ENCODE results near the gene ZDHHC14.

Gene ZDHHC14

DNA sequence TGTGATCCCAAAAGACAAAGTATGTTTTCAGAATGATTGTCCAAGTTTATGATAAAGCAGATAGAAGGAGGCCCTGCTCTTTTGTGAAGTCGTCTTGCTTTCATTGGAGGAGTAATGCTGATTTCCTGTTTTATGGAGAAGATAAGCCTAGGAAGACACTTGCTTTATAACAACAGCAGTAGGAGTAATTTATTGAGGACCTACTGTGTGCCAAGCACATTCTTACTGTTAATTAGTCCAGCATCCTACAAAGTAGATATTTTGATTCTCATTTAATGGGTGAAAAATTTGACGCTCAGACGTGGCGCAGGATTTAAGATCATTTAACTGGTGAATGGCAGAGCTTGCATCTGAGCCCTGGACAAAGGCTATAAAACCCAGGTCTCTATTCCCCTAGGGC, 87.6 kb downstream of the ZDHHC14 start:
- no peak for DNase-seq

DNA sequence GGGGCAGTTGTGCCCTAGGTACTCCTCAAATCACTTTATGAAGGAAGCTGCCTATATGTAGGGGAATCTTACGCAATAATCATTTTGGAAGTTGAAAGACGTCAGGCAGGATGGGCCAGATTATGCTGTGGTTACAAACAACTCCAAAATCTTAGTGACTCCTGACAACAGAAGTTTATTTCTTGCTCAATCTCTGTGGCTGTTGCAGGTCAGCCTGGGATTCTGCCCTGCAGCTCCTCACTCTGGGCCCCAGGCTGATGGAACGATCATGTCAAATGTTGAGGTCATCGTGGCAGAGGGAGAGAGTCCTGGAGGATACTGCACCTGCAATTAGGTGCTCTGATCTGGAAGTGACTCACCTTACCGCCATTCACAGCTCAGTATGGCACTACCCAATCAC, 88.4 kb downstream of the ZDHHC14 start:
- no peak for DNase-seq

DNA sequence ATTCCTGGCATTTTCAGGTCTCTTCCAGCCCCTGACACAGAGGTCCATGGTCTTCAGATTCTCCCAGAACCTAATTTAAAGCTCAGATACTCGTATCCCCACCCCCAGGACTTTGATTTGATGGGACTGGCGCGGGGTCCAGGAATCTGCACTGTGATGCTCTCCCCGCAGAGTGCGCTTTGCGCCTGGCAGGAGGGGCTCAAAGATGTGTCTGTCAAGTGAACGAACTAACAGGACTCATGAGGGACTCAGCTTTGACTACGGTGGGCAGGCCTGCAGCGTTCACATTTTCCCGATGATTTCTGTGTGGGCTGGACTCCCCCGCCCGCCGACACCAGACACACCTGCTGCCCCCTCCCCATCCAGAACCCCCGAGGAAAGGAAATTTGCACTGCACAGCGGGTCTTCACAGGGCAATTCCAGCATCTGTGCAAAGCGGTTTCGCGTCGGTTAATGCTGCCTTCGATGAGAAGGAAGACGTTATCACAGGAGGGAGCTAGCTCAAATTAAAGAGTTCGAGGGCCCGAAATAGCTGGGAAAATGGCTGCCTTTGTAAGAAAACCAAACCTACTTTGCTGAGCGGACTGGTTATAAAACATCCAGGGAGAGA, 90.2 kb downstream of the ZDHHC14 start:
- no peak for DNase-seq

DNA sequence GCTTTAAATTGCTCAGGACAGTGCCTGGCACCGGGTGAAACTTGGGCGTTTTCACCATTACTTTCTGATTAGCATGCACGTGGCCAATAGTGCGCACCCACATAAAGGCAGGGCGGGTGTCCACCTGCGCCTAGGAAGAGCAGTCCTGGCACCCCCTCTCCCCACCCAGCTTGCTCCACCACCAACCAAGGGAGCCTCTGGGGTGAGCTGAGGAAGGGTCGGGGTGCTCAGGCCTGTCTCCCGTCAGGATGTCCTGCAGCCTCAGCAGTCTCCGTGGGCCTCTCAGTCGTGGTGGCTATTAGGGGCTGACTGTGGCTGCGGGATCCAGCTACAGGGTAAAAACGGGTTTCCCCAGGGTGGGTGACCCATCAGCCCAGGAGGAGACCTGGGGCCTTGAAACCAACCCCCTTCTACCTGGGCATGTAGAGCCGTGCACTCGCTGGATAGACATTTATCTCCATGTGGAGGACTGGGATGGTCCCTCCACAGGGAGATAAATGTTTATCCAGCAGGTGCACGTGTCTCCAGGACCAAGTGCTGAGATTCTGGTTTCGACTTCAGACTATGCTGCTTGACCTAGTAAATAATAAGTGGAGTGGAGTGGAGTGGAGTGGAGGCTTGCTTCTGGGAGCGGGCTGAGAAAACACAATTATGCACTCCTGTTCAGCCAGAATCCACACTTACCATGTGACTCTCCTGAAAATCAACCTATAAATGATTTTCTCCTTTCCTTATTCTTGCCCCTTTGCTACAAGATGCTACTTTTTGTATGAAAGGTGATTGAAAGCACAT, 91.1 kb downstream of the ZDHHC14 start:
- no peak for DNase-seq

DNA sequence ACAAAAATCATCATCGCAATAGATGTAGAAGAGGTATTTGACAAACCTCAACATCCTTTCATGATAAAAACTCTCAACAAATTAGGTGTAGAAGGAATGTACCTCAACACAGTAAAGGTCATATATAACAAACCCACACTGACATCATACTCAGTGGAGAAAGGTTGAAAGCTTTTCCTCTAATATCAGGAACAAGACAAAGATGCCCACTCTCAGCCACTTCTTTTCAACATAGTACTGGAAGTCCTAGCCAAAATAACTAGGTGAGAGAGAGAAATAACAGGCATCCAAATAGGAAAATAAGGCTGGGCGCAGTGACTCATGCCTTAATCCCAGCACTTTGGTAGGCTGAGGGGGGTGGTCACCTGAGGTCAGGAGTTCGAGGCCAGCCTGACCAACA, 95.8 kb downstream of the ZDHHC14 start:
- no peak for DNase-seq

DNA sequence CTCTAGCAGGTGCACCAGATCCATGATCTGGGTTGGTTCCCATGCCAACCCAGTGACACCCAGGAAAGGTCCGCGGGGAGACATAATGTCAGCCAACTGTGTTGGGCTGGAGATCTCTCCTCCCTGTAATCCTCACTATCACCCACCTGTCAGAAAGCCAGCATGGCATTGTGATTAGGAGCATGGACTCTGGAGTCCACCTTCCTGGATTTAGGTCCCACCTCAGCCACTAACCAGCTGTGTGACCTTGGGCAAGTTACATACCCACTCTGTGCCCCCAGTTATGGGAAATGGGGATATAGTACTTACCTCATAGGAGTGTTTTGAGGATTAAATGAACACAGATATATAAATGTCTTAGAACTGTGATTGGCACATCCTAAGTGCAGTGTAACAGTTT, 97.9 kb downstream of the ZDHHC14 start:
- no peak for DNase-seq

DNA sequence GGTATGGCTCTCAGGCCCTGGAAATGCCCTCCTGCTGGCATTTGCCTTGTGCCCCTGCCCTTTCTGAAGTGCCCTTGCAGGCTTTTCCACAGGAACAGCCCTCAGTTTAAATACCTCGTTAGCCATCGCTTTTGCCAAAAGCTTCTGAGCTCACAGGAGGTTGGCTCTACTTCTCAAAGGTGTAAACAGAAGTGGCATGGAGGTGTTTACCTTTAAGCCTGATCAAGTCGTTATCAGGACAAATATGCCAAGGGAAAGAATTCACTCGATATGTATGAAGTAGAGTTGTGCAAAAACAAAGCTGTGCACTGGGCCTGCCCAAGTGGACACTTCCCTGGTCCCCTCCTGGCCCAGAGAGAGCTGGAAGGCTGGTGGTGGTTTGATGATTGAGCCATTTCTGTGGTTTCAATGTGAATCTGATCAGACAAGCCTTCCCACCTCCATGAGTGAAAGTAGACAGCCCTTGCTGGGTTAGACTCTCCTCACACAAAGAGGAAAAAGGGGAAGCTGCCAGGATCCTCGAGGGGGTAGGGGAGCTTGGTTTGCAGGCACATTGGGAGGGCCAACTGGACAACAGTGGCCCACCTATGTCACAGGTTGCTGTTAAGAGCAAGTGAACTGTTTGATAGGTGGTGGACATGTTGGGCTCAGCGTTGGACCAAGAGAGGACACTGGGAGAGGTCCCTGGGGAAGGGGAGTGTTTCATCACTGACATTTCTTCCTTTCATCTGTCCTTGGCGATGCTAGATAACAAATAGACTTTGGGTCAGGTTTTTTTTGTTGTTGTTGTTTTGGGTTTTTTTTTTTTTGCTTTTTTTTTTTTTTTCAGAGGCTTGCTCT, 98.7 kb downstream of the ZDHHC14 start:
- DNase-seq = no peak

DNA sequence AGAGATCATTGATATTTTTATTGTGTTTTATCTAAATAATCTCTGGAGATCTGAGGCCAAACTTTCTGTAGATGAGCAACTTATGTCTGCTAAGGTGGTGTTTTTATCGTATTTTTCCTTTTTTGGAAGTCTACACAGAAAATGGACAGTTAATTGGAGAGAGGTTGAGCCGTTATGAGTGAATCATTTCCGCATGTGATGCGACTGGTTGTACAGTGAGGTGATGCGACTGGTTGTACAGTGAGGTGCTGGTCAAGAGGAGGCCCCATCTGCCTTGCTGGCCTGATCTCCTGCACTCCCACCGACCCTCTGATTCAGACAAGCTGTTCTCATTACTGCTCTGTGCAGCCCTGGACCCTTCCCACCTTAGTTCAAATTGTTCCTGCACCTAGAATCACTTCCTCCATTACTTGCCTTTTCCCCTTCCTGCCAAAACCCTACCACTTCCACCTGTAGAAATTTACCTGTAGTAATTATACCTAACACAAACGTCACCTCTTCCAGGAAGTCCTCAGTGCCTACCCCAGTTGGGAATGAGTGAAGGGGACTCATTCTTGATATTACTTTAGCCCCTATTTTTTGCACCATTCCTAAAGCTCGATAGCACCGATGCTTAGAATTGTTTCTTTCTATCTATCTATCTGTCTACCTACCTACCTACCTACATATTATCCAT, 100.3 kb downstream of the ZDHHC14 start:
- no peak for DNase-seq

DNA sequence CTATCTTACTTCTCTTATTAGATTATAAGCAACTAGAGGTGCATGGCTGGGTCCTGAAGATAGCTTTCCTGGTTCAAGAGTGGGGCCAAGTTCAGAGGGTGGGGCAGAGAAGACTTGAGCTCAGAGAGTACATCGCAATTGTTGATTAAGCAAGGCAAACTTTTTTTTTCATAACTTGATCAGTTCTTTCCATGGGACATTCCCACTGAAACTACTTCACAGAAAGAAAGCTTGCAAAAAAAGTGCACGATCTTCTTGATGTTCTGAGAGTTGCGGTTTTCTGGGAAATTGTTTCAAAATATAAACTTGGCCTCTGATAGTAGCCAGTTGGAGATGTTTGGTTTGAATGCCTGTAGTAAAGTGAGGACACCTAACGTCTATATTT, 100.9 kb downstream of the ZDHHC14 start:
- no peak for DNase-seq

DNA sequence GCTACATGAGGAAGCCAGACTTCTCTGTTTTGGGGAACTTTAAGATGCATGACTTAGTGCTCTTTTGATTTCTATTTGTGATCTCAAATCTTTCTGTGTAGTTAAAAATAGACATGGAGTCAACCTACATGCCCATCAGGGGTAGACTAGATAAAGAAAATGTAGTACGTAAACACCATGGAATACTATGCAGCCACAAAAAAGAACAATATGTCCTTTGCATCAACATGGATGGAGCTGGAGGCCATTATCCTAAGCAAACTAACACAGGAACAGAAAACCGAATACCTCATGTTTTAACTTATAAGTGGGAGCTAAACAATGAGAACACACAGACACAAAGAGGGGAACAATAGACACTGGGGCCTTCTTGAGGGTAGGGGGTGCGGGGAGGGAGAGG, 102.8 kb downstream of the ZDHHC14 start:
- no peak for DNase-seq

DNA sequence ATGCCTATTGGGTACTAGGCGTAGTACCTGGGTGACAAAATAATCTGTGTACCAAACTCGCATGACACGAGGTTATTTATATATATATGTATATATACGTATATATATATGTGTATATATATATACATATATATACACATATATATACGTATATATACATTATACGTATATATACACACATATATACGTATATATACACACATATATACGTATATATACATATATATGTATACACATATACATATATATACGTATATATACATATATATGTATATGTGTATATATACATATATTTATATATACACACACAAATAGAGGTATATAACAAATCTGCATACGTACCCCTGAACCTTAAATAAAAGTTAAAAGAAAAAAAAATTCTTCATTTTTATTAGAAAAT, 103.2 kb downstream of the ZDHHC14 start:
- no peak for DNase-seq

DNA sequence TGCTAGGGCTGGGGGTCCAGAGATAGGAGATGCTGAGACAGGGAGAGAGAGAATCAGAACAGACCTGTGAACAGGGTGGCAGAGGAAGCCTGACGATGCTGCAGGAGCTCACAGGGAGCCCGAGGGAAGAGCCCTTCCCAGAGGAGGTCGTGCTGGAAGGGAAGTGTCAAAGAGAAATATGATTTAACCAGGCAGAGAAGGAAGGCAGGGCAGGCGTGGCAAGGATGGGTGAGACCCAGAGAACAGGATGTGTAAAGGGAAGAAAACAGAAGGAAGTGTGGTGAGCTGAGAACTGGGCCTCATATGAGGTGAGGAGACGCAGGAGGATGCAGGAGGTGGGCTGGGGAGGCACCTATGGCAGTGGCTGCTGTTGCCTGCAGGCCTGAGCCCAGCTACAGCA, 105.6 kb downstream of the ZDHHC14 start:
- DNase-seq = no peak

DNA sequence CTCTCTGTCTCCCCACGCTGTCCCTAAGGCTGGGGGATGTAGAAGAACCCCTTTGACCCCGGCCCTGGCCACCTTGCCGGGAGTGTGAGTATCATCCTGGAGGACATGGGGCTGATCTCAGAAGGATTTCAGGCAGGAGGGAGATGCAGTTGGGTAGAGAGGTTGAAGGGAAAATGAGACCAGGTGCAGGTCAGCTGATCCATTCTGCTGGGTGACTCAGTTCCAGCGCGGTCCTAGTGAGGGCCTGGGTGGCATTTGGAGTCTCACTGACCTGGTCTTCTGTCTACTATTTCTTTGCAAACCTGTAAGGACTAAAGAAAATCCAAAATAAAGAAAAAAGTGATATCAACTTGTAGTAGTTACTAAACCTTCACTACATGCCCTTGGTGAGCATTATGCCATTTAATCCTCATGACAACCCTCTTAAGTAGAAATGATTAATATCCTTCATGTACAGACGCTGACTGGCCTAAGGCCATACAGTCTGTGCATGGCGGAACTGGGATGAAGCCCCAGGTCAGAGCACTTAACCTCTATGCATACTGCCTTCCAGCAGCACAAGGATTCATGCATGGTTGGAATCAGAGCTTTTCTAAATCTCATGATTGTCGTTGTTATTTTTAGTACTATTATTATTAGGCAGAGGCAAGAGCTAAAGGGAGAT, 106.3 kb downstream of the ZDHHC14 start:
- no peak for DNase-seq

DNA sequence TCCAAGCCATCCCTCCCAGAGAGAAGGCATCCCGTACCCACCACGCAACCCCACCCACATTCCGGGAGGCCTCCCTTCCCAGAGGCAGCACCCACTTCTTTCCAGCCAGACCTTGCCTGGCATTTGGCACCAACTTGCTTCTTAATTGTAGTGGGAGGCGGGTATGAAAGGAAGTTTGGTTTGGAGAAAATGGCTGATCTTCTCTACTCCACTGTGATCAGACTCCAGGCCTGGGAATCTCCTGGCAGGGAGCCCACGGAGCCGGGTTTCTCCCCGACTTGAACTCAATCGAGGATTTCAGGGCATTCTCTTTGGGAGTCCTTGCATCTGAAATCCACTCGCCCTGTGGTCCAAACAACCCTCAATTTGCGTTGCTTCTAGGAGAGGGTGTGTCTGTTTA, 107.1 kb downstream of the ZDHHC14 start:
- no peak for DNase-seq

DNA sequence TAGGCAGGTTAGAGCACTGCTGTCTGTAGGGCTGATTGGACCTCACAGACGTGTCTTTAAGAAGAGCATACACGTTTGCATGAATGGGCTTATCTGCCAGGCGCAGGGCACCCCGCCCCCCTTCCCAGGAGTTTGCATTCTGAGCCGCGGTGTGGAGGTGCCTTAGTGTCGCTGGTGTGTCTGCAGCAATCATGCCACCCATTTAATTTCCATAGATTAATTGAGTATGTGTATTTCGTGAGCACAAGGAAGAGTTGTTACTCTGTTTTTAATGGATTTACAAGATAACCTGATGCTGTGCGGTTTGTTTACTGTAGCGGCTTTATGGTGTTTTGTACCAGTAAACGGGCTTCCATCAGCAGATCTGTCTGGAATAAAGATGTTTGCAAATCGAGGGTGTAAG, 107.7 kb downstream of the ZDHHC14 start:
- peak; percentile 74 for DNase-seq

DNA sequence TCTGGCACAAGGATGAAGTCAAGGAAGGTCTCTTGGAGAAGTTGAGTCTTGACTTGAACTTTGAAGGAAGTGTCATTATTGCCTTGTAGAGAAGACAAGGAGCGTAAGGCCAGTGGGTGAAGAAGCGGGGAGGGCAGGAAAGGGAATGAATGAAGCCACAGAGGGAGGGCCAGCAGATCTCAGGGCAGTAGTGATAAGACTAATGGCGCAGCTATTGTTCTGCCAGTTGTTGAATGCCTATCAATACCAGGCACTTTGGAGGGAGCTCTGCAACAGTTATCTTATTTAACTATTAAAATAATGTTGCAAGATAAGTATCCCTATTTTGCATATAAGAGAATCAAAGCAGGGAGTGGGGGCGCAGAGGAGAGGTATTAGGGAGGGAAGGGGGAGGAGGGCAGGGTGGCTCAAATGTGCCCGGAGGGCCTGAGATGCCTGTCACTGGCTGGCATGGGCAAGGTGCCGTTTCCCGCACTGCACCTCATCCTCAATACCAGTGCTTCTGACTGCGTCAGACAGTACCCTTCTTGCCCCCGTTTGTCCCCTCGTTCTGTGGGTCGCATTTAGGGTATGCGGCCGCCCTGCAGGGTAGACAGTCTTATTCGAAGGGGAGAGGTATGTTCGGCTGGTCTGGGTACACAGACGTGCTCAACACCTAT, 109.8 kb downstream of the ZDHHC14 start:
- DNase-seq = no peak

DNA sequence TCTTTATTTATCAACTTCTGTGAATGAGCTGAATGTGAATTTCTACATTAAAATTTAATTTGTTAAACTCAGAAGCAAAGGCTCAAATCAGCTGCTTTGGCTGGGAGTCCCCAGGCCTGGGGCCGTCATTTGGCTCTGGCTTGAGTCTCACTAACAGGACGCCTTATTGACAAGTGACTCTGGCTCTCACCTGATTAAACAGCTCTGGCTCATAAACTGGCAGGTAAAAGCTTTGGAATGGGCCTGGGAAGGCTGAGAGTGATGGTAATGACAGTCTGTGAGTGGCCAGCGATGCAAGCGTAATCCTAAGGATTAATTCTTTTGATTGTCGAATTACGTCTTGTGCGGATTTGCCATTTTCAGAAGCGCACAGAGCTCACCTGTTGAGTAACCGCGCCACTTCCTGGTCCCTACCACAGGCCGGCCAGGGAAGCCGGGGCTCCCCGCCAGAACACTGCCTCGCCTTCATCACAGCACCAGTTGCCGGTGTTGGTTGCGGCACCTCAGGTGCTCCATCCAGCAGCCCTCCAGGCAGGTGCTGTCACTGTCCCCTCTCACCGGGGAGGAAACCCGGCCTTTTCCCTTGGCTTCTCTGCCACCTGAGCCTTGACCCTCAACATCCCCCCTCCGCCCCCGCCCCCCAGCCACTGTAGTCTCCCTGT, 110.7 kb downstream of the ZDHHC14 start:
- DNase-seq = no peak

DNA sequence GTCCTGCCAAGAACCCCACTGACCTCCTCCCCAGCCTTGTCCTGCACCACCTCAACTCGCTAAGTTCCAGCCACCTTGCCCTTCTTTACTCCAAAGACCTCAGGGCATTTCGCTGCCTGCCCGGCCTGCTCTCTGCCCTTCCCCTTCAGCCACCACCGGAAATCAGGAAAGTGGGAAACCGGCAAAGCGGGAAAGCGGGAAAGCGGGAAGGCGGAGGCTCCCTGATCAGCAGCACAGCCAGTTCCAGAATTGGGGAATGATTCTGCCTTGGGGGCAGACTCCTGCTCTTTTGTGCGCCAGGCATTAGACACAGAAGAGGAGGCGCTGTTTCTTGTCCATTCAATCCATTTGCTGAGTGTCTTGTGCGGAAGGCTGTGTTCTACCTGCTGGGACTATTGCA, 111.3 kb downstream of the ZDHHC14 start:
- DNase-seq = no peak

DNA sequence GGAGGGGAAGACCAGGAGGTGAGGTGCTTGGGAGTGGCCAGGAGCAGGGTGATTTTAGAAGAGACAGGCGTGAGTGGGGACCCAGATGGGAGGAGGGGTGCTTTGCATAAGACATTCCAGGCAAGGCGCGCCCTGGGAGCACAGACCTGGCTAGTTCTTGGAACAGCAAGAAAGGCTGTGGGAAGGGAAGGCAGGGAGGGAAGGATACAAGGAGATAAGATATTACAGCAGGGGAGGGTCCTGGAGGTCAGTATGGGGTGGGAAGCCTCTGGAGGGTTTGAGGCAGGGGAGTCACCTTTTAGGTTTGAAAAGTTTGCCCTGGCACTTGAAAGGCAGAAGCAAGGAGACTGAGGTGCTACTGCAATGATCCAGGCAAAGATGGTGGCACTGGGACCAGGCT, 111.8 kb downstream of the ZDHHC14 start:
- DNase-seq = no peak

DNA sequence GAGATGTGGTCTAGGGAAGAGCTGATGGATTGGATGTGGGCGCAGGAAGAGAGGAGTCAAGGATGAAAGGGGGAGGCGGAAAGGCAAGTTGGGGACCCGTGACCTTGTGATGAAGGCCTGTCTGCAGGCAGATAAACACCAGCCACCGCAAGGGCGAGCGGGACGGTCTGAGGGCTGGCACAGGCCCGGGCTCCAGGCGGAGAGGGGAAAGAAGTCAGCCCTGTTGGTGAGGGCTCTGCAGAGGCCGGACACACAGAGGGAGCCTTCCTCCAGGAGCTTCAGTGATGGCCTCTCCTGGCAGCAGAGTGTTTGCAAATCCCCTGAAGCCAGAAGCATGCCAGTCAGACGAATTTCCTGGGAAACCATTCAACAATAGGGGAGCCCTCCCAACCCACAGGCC, 112.2 kb downstream of the ZDHHC14 start:
- no peak for DNase-seq

DNA sequence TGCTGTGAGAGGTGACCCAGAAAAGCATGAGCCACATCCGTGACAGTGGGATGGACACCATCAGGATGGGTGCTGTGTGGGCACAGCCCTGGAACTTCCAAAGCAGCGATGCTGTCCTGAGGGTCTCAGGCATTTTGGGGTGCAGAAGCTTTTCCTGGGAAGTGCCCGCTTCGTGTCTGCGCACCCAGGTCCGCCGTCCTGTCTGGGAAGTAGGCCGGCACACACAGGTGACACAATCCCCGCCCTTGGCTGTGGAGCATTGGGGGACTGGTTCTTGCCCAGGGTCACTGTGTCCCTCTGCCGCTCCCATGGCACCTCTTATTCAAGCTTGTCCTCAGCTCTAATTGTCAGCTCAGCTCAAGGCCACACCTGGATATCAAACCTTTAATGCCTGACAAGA, 112.6 kb downstream of the ZDHHC14 start:
- DNase-seq = no peak
